ENCODE measurements around the gene GJD3. TPM values are rescaled to one million over a fixed set of nuclear protein-coding genes. Genes with fewer than 3 reads are reported as not detected.
"Not testable (repeated sequence)": the region's sequence is repeated elsewhere in the genome, so short reads cannot be mapped to it uniquely, and the experiment has no call there.

GJD3 gene
- total RNA-seq, 2 donors from 2014 or later, result 1.3 TPM; not detected in 1

DNA sequence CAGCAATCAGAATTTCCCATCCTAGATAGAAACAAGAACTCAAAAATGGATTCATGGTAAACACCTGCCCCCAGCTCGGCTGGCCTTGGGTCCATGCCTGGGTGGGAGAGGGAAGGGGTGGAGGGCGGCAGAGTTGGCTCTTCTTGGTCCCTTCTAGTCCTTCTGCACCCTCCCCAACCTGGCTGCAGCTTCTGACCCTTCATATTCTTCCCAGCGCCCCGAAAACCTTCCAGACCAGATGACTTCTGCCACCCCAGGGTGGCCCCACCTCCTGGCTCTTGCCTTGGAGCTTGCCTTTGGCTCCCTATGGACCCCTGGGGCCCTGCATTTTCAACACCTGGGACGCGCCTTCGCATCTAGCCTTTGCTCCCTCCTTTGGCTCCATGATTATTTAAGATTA, 5.4 kb upstream of the GJD3 start:
- WGBS, 2 donors, result 87 to 89% methylated on average over 7 of the region's 7 CpGs
- H3K27ac ChIP-seq, result no peak overlapping the region
- ATAC-seq (no peak), DNase-seq (no peak)
- H3K27me3 ChIP-seq, result no peaks in the 10 kb centered on the region
- H3K4me3 ChIP-seq, result no peak overlapping the region
- intact Hi-C loops (cut with DNase I), result loop anchor here (10.0 kb wide), 2 partner anchors 65 to 195 kb away; partner anchors contain the start of gene CCR7
- no peak for TF ChIP-seq POLR2A (IDR thresholded peaks at IDR 0.05)
- TF ChIP-seq, protein P1, sequence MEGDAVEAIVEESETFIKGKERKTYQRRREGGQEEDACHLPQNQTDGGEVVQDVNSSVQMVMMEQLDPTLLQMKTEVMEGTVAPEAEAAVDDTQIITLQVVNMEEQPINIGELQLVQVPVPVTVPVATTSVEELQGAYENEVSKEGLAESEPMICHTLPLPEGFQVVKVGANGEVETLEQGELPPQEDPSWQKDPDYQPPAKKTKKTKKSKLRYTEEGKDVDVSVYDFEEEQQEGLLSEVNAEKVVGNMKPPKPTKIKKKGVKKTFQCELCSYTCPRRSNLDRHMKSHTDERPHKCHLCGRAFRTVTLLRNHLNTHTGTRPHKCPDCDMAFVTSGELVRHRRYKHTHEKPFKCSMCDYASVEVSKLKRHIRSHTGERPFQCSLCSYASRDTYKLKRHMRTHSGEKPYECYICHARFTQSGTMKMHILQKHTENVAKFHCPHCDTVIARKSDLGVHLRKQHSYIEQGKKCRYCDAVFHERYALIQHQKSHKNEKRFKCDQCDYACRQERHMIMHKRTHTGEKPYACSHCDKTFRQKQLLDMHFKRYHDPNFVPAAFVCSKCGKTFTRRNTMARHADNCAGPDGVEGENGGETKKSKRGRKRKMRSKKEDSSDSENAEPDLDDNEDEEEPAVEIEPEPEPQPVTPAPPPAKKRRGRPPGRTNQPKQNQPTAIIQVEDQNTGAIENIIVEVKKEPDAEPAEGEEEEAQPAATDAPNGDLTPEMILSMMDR (IDR thresholded peaks at IDR 0.05), result no peak
- H3K9me3 ChIP-seq, result no peaks in the 10 kb centered on the region
- H3K4me1 ChIP-seq, result no peaks in the 10 kb centered on the region
- H3K36me3 ChIP-seq (replicated peaks in 1 of 2; ENCODE audit: insufficient read depth in 1 of 2, low read depth in 2 of 2), result no peaks in the 10 kb centered on the region

DNA sequence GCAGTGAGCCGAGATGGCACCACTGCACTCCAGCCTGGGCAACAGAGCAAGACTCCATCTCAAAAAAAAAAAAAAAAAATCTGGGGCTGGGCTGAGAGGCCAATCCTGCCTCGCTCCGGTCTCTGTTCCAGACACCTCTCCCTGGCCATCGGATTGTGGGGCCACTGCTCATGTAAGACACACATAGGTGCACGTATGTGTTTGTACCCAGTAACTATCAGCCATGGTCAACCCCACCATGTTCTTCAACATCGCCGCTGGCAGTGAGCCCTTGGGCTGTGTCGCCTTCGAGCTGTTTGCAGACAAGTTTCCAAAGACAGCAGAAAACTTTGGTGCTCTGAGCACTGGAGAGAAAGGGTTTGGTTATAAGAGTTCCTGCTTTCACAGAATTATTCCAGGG, 3.2 kb upstream of the GJD3 start:
- not testable (repeated sequence) for H3K9me3 ChIP-seq; H3K36me3 ChIP-seq (replicated peaks in 1 of 2; ENCODE audit: insufficient read depth in 1 of 2, low read depth in 2 of 2); H3K4me1 ChIP-seq; DNase-seq; H3K27ac ChIP-seq; H3K27me3 ChIP-seq; ATAC-seq; H3K4me3 ChIP-seq
- WGBS, 2 donors, result 89 to 90% methylated on average over 9 of the region's 9 CpGs
- intact Hi-C loops (cut with DNase I), result loop anchor here (10.0 kb wide), 2 partner anchors 67 to 197 kb away; partner anchors contain the start of gene CCR7

DNA sequence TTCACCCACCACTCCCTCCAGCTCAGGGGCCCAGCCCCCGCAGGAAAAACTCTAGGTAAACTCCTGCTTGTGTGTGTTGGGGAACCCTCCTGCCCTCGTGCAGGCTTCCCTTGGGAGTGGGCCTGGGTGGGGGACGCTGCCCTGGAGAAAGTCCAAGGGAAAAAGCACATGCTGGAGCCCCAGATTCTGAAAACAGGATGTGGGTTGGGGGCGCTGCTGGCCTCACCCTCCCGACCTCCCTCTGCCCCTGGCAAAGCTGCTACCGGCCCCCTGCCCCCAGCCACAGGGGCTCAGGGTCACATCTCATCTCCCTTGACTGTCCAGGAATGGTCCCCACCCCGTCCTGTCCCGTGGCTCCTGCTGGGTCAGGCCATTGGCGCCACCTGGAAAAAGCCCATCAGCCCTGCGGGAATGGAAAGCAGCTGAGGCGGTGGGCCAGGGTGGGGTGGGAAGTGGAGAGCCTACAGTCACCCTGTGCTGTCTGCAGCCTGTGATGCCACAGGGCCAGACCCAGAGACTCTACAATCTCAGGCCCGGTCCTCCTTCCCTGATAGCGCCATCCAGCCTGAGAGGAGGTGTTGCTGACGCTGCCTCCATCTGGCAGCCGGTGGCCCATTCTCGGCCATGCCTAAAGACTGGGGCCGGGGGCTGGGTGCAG, 2.5 kb upstream of the GJD3 start:
- no peak overlapping the region for H3K27ac ChIP-seq
- no peaks in the 10 kb centered on the region for H3K27me3 ChIP-seq
- H3K4me3 ChIP-seq, result no peak overlapping the region
- no peak for TF ChIP-seq POLR2A (IDR thresholded peaks at IDR 0.05)
- TF ChIP-seq, protein P1 (IDR thresholded peaks at IDR 0.05), result no peak
- WGBS, 2 donors, result 67 to 72% methylated on average over 5 to 17 of the region's 17 CpGs
- ATAC-seq (no peak), DNase-seq (no peak)
- no peaks in the 10 kb centered on the region for H3K9me3 ChIP-seq
- H3K4me1 ChIP-seq, result peaks cover 13% of the 10 kb centered on the region
- intact Hi-C loops (cut with DNase I), result loop anchor here (10.0 kb wide), 2 partner anchors 68 to 198 kb away; partner anchors contain the start of gene CCR7
- H3K36me3 ChIP-seq (replicated peaks in 1 of 2; ENCODE audit: insufficient read depth in 1 of 2, low read depth in 2 of 2), result no peaks in the 10 kb centered on the region

DNA sequence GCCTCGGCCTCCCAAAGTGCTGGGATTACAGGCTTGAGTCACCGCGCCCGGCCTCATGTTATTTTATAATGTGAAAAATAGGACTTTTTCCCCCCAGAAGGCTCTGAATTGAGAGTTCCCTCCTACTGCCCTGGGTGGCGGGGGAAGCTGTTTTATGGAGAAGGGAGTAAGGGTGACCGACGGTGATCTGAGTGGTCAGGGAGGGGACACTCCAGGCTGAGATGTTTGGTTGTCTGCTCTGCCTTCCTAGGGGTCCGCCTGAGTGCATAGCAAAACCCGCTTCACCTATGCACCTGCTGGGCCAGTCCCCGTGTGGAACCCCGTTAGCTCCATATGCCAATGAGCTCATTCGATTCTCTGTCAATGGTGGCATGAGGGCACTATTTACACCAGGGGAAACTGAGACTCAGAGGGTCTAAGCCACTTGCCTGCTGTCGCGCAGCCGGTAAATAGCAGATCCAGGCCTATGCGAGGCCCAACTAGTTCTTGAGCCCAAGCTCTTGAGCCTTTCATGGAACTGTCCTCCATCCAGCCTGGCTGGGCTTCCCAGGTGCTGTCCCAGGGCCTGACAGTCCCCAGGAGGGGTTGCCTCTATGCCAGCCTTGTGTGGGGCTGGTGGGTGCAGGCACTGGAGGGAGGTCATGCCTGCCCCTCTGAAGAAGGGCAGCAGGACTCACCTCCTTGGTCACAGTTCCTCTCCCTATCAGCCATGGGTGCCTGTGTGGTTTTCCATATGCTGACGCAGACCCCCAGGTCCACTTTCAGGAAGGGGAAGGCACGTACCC, 1.7 kb upstream of the GJD3 start:
- intact Hi-C loops (cut with DNase I), result loop anchor here (10.0 kb wide), 2 partner anchors 69 to 199 kb away; partner anchors contain the start of gene CCR7
- 94% methylated on average over 8 to 16 of the region's 18 CpGs for WGBS, 2 donors

DNA sequence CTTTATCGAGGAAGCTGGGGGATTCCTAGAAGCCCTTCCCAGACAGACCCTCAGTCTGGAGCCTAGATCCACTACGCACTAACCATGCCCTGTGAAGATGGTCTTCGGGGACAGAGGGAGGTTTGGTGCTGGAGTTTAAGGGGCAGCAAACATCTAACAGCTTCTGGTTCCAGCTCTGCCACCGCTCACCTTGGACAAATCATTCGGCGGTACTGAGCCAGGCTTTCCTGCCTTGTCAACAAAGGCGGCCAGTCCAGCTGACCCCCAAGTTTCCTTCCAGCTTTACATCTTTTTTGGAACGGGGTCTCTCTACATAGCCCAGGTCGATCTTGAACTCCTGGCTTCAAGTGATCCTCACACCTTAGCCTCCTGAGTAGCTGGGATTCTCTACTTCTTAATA, 369 bp upstream of the GJD3 start:
- Histone ChIP-seq H3K9me3 (no peaks in the 10 kb centered on the region), H3K4me3 (no peak overlapping the region), H3K4me1 (peaks cover 13% of the 10 kb centered on the region), H3K27ac (no peak overlapping the region), H3K36me3 (replicated peaks in 1 of 2; ENCODE audit: insufficient read depth in 1 of 2, low read depth in 2 of 2) (no peaks in the 10 kb centered on the region), H3K27me3 (no peaks in the 10 kb centered on the region)
- ATAC-seq (no peak), DNase-seq (no peak)
- TF ChIP-seq, protein P1 (IDR thresholded peaks at IDR 0.05), result no peak
- TF ChIP-seq POLR2A (IDR thresholded peaks at IDR 0.05), result no peak
- 92 to 97% methylated on average over 6 to 9 of the region's 9 CpGs for WGBS, 2 donors
- intact Hi-C loops (cut with DNase I), result loop anchor here (5.0 to 10.0 kb wide), 3 partner anchors 70 to 200 kb away; partner anchors contain the start of gene CCR7

More for the DNA sequence above, 1.7 kb upstream of the GJD3 start:
- DNase-seq (no peak), ATAC-seq (no peak)
- Histone ChIP-seq H3K9me3 (no peaks in the 10 kb centered on the region), H3K27me3 (no peaks in the 10 kb centered on the region), H3K4me1 (peaks cover 13% of the 10 kb centered on the region), H3K36me3 (replicated peaks in 1 of 2; ENCODE audit: insufficient read depth in 1 of 2, low read depth in 2 of 2) (no peaks in the 10 kb centered on the region), H3K4me3 (no peak overlapping the region), H3K27ac (no peak overlapping the region)
- TF ChIP-seq POLR2A (IDR thresholded peaks at IDR 0.05), result no peak
- TF ChIP-seq, protein P1 (IDR thresholded peaks at IDR 0.05), result no peak

All from body of pancreas (tissue), 4 donors.